ENCODE results near the gene HINFP. TPM values are rescaled to one million over a fixed set of nuclear protein-coding genes. Genes with fewer than 3 reads are reported as not detected.

HINFP gene
- total and polyA plus RNA-seq, 9 of the 15 experiments (the other 6 are each of a cell fraction or from before 2014, with no cell fraction given): 13.8 to 34.1 (median 22.5) TPM

DNA sequence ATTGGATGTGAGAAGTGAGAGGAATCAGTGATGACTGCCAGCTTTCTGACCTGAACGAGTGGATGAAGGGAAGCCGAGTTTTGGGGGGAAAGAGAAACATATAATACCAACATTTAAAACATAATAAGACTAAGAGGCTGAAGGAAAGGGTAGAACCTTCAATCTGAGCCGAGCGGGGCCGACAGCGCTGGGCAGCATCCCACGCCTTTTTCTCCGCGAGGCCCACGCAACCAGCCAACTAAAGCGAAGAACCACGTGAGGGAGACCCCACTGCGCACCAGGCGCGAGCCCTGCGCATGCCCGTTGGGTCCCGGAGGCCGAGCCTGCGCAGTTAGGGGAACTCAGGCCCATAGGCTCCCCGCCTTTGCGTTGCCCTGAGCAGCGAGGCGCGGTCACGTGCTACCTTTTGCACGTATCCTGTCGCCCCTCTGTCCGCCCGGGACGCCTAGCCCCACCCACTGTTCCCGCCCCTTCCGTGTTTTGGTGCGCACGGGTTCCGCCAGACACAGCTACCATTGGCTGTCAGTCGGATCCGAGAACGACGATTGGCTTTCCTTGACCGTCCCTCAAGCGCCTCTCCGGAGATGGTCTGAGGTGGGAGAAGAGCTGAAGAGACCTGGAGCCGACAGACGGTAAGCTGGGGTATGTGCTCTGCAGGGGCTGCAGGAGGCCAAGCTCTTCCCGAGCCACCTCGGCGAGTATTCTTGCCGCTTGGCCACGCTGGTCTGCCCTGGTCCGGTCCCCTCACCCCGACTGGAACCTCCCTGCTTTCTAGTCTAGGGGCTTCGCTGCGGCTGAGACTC is at the start of gene HINFP (continued):
- TF ChIP-seq, protein P1, sequence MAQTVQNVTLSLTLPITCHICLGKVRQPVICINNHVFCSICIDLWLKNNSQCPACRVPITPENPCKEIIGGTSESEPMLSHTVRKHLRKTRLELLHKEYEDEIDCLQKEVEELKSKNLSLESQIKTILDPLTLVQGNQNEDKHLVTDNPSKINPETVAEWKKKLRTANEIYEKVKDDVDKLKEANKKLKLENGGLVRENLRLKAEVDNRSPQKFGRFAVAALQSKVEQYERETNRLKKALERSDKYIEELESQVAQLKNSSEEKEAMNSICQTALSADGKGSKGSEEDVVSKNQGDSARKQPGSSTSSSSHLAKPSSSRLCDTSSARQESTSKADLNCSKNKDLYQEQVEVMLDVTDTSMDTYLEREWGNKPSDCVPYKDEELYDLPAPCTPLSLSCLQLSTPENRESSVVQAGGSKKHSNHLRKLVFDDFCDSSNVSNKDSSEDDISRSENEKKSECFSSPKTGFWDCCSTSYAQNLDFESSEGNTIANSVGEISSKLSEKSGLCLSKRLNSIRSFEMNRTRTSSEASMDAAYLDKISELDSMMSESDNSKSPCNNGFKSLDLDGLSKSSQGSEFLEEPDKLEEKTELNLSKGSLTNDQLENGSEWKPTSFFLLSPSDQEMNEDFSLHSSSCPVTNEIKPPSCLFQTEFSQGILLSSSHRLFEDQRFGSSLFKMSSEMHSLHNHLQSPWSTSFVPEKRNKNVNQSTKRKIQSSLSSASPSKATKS (CRISPR knock-in tag; IDR thresholded peaks at IDR 0.05): no peak
- TF ChIP-seq EZH2 (IDR thresholded peaks at IDR 0.05; ENCODE audit: borderline replicate concordance, low read depth, low read length) (no peak), SMARCC2 (IDR thresholded peaks at IDR 0.05; ENCODE audit: low read depth) (no peak), ADNP (tag; IDR thresholded peaks at IDR 0.05) (no peak), ELF4 (CRISPR knock-in tag; IDR thresholded peaks at IDR 0.05) (peak; percentile 67), TAL1 (IDR thresholded peaks at IDR 0.05) (no peak), ZBTB34 (CRISPR knock-in tag; IDR thresholded peaks at IDR 0.05) (no peak), SREBF1 (IDR thresholded peaks at IDR 0.05; ENCODE audit: borderline replicate concordance, low read depth, low read length) (no peak; the same call in 1 of the 2 replicates), ZNF133 (CRISPR knock-in tag; IDR thresholded peaks at IDR 0.05) (no peak), STAT5B (CRISPR knock-in tag; IDR thresholded peaks at IDR 0.05) (no peak), LCOR (CRISPR knock-in tag; IDR thresholded peaks at IDR 0.05) (peak; percentile 82; the same call in 1 of the 2 replicates), ZNF354B (CRISPR knock-in tag; IDR thresholded peaks at IDR 0.05) (no peak), ZNF551 (CRISPR knock-in tag; IDR thresholded peaks at IDR 0.05) (no peak), TEAD4 (IDR thresholded peaks at IDR 0.05; ENCODE audit: low read length) (no peak; the same call in 1 of the 2 replicates), TEAD4 (CRISPR knock-in tag; IDR thresholded peaks at IDR 0.05; ENCODE audit: borderline replicate concordance) (no peak), POLR3A (IDR thresholded peaks at IDR 0.05; ENCODE audit: borderline replicate concordance, extremely low read depth, insufficient read depth, insufficient read length) (no peak), KLF16 (IDR thresholded peaks at IDR 0.05) (no peak)
- TF ChIP-seq, protein P2, sequence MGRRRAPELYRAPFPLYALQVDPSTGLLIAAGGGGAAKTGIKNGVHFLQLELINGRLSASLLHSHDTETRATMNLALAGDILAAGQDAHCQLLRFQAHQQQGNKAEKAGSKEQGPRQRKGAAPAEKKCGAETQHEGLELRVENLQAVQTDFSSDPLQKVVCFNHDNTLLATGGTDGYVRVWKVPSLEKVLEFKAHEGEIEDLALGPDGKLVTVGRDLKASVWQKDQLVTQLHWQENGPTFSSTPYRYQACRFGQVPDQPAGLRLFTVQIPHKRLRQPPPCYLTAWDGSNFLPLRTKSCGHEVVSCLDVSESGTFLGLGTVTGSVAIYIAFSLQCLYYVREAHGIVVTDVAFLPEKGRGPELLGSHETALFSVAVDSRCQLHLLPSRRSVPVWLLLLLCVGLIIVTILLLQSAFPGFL (CRISPR knock-in tag; IDR thresholded peaks at IDR 0.05): no peak
- TF ChIP-seq, protein P3, sequence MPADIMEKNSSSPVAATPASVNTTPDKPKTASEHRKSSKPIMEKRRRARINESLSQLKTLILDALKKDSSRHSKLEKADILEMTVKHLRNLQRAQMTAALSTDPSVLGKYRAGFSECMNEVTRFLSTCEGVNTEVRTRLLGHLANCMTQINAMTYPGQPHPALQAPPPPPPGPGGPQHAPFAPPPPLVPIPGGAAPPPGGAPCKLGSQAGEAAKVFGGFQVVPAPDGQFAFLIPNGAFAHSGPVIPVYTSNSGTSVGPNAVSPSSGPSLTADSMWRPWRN (IDR thresholded peaks at IDR 0.05; ENCODE audit: low read depth): no peak
- TF ChIP-seq, protein P4, sequence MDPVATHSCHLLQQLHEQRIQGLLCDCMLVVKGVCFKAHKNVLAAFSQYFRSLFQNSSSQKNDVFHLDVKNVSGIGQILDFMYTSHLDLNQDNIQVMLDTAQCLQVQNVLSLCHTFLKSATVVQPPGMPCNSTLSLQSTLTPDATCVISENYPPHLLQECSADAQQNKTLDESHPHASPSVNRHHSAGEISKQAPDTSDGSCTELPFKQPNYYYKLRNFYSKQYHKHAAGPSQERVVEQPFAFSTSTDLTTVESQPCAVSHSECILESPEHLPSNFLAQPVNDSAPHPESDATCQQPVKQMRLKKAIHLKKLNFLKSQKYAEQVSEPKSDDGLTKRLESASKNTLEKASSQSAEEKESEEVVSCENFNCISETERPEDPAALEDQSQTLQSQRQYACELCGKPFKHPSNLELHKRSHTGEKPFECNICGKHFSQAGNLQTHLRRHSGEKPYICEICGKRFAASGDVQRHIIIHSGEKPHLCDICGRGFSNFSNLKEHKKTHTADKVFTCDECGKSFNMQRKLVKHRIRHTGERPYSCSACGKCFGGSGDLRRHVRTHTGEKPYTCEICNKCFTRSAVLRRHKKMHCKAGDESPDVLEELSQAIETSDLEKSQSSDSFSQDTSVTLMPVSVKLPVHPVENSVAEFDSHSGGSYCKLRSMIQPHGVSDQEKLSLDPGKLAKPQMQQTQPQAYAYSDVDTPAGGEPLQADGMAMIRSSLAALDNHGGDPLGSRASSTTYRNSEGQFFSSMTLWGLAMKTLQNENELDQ (CRISPR knock-in tag; IDR thresholded peaks at IDR 0.05; ENCODE audit: borderline replicate concordance): peak; percentile 93; the same call in 1 of the 2 replicates
